Measurements from ENCODE around the gene PRTN3. TPM values are rescaled to one million over a fixed set of nuclear protein-coding genes. Genes with fewer than 3 reads are reported as not detected.

The PRTN3 gene
- polyA plus RNA-seq, 1 of the 3 experiments (the other 2 are of a cell fraction), result not detected

- Histone ChIP-seq H4K20me1 (ENCODE audit: insufficient read depth) (no peaks in the 10 kb centered on the region), H3K4me3 (ENCODE audit: low read depth in 2 of 2, low read length in 1 of 2) (no peak overlapping the region), H3F3A (replicated peaks; ENCODE audit: insufficient read depth) (peaks cover 4% of the 10 kb centered on the region), H3K9me2 (no peaks in the 10 kb centered on the region), H3K36me3 (replicated peaks in 1 of 2; ENCODE audit: control insufficient read depth in 1 of 2, insufficient read depth in 2 of 2, low read length in 1 of 2) (no peaks in the 10 kb centered on the region), H3K4me2 (no peak overlapping the region), H3K4me1 (ENCODE audit: control insufficient read depth in 1 of 2, insufficient read depth in 2 of 2, low read depth in 1 of 2, low read length in 1 of 2) (peaks cover 0 to 8% of the 10 kb centered on the region in 2 experiments; a peak in 1 of 4 replicates), H3K27ac (ENCODE audit: low read depth in 2 of 2, low read length in 1 of 2) (no peak overlapping the region), H3K27me3 (ENCODE audit: insufficient read depth) (peaks cover 54% of the 10 kb centered on the region), H2AFZ (ENCODE audit: low read depth) (no peak overlapping the region), H3K79me2 (ENCODE audit: insufficient read depth) (no peaks in the 10 kb centered on the region), H3K9me3 (no peaks in the 10 kb centered on the region), H3K9ac (no peak overlapping the region)
- ChIA-PET CTCF (interaction anchor here (0.6 to 5.4 kb wide), 10 partner anchors 8 to 387 kb away, joined by 3 to 20 read pairs (median 6); partner anchors contain the start of genes ATP5F1D, KISS1R and WDR18), POLR2A (no interaction called here)
- no peak for TF ChIP-seq USF2 (IDR thresholded peaks at IDR 0.05; ENCODE audit: borderline replicate concordance, low read depth, low read length)
- no peak for TF ChIP-seq FOXM1 (IDR thresholded peaks at IDR 0.05; ENCODE audit: low read depth)
- no peak for TF ChIP-seq USF1 (IDR thresholded peaks at IDR 0.05; ENCODE audit: borderline replicate concordance, low read depth)
- TF ChIP-seq PBX3 (IDR thresholded peaks at IDR 0.05), result no peak
- no peak for TF ChIP-seq JUND (IDR thresholded peaks at IDR 0.05)
- no peak for TF ChIP-seq FOSL2 (IDR thresholded peaks at IDR 0.05; ENCODE audit: borderline replicate concordance, low read depth)
- no peak for TF ChIP-seq NFIC (IDR thresholded peaks at IDR 0.05; ENCODE audit: borderline replicate concordance)
- TF ChIP-seq TCF12 (IDR thresholded peaks at IDR 0.05), result no peak
- TF ChIP-seq REST (IDR thresholded peaks at IDR 0.05; ENCODE audit: low read depth, low read length), result no peak
- TF ChIP-seq MEF2A (IDR thresholded peaks at IDR 0.05; ENCODE audit: borderline replicate concordance, low read depth), result no peak
- TF ChIP-seq MAX (IDR thresholded peaks at IDR 0.05; ENCODE audit: low read depth), result no peak
- WGBS (ENCODE audit: low lambda C conversion rate), result 45% methylated on average over 11 of the region's 12 CpGs
- DNase-seq, result no peak
Observed at GRCh38 chr19:855142-855541, 14.3 kb downstream of the PRTN3 start.

All from SK-N-SH (cell line).